Renal cortical epithelial cell (primary cell): ENCODE measurements around the gene KRTAP2-2. TPM values are rescaled to one million over a fixed set of nuclear protein-coding genes. Genes with fewer than 3 reads are reported as not detected.
"Not testable (repeated sequence)": the region's sequence is repeated elsewhere in the genome, so short reads cannot be mapped to it uniquely, and the experiment has no call there.

Experiments
- DNase-seq: peaks from one replicate; pipeline ENCODE4 v3.0.0-alpha.2; 2011; ENCODE audit warnings: low read depth
- total RNA-seq: library from RNA; depleted of rRNA; stranded (reverse); fragments of >200 nt; gene quantifications from 2 replicates; pipeline ENCODE4 v1.2.3, GENCODE V29; 2014

The KRTAP2-2 gene
- total RNA-seq, 1 donor from 2014 or later: 0.15 TPM

DNA sequence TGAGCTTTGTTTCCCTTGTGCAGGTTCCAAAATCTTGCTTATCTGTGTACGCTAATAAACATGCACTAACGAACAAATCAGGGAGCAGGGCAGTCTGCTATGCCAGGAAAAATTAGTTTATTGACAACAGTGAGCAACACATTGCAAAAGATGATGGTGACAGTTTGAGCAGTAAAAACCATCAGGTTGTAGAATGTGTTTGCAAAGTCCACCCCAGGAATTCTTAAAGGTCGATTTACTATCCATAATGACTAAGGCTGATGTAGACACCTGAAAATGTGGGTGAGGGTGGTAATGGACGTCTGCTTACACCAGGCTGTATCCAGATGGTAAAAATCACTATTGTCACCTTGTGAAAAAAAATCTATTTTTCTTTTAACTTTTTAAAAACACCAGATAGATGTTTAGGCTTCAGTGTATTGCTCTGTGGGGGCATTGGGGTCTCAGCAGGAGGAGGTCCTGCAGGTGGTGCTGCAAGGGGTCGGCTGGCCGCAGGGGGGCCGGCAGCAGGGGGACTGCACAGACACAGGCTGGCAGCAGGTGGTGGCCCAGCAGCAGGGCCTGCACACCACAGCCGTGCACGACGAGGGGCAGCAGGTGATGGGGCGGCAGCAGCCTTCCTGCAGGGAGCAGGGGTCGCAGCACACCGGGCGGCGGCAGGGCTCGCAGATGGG lies 10.1 kb upstream of the KRTAP2-2 start:
- DNase-seq: not testable (repeated sequence)

DNA sequence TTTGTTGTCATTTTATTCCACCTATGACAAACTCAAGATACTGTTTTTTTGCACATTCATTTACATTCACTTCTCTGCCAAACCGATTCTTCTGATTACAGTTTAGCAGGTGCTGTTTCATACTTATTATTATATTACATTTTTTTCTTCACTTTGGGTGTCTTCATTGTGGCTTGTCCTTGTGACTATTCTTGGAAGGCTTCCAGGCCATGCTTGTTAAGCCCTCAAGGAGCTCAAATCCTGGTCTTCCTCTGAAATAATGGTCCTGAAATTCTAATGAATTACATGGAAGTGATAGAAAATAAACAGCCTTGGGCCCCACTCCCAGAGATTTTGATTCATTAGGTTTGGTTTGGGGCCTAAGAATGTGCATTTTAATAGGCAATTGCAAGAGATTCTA lies 9.3 kb upstream of the KRTAP2-2 start:
- DNase-seq: no peak

DNA sequence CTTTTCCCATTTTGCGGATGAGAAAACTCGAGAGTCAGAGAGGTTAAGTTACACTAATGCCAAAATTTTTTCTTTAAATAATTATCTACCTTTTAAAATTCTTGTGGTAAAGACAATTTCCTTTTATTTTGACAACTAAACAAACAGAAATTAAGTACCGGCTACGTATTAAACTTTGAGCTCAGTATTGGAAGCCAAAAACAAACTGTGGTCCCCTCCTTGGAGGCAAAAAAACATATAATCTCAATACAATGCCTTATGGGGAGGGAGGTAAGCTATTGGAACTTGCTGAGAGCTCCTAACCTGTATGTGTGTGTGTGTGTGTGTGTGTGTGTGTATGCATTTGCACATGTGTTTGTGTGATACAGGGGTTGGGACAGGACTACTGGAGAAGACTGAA lies 8.4 kb upstream of the KRTAP2-2 start:
- no peak for DNase-seq

DNA sequence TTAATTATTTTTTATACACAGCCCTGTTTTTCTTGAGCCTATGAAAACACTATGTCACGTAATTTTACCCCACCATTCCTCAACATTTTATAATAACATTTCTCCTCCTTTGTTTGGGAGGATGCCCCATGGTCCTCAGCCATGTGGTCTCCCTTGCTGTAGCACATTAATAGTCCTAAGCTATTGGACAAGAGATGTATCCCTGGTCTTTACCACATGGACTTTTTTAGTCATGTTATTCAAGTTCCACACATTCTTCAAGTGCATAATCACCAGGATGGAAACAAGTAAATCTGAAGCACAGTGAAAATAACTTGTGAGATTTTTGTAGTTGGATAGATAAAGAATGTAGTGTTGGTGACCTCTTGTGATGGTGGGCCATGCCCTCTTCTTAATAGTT lies 6.9 kb upstream of the KRTAP2-2 start:
- peak; percentile 97 for DNase-seq

DNA sequence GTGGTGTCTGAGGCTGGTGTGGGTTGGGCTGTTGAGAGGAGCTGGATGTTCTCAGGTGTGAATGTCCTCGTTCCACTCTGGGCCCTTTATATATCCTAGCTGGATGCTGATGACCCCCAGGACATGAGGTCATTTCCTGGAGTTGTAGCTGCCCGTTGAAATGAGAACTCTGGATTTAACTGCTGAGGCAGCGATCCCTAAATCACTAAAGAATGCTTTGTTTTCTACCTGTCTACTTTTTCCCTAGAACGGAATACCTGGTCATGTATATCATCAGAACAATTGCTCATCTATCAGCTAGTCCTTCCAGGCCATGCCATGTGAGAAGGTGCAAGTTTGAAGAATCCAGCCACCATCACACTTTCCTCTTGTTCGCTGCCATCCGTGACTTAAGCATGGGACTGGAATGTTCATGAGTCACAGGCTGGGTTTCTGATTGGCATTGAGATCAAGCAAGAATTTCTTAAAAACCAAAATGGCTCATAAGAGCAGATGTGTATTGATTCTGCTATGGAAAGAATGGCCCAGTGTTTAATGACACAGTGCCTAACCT lies 5.1 kb upstream of the KRTAP2-2 start, which contains the start of gene KRTAP2-3:
KRTAP2-3 (minus strand) TSS at position 63 of the 553 bp plus-strand sequence. CDS start 64 bp downstream, outside the sequence.
- DNase-seq: peak; percentile 99

DNA sequence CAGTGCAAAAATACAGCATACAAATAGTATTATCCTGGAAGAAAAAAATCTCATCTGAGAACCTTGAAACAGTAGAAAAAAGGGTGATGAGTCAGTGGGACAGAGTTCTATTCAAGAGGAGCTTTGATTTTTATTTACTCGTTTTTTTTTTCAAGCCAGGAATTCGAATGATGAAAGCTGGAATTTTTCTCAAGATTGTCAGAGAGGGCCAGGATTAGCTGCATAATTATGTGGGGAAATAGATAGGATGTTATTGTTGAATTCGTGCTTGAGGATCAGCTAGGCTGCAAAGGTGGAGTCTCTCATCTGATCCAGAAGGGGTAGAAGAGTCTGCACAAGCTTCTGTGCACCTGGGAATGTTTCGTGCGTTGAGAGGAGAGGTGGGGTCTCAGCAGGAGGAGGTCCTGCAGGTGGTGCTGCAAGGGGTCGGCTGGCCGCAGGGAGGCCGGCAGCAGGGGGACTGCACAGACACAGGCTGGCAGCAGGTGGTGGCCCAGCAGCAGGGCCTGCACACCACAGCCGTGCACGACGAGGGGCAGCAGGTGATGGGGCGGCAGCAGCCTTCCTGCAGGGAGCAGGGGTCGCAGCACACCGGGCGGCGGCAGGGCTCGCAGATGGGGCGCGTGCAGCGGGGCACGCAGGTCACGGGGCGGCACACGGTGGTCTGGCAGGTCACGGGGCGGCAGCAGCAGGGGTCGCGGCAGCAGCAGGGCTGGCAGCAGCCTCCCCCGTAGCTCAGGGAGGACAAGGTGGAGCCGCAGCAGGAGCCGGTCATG lies 4.4 kb upstream of the KRTAP2-2 start:
- peak; percentile 88 for DNase-seq

DNA sequence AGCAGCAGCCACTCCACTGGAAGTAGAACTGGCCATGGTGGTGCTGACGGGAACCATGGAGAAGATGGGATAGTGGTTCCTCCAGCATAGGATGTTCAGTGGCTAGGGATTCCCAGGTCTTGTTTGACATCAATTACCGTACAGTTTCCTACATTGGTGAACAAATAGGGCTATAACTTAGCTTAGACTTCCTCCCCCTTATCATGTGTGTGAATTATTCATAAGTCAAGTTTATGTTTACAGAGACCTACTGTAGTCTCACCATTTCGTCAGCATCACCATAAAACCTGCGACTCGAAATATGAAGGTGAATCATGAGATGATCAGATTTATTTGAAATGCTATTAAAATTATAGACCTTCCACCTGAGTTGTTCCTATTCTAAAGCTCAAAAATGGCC lies 3.7 kb upstream of the KRTAP2-2 start:
- no peak for DNase-seq

DNA sequence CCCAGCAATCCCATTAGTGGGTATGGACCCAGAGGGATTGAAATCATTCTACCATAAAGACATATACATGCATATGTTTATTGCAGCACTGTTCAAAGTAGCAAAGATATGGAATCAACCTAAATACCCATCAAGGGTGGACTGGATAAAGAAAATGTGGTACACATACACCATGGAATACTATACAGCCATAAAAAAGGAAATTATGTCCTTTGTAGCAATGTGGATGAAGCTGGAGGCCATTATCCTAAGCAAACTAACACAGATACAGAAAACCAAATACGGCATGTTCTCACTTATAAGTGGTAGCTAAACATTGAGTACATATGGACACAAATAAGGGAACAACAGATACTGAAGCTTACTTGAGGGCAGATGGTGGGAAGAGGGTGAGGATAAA lies 2.5 kb upstream of the KRTAP2-2 start:
- no peak for DNase-seq

DNA sequence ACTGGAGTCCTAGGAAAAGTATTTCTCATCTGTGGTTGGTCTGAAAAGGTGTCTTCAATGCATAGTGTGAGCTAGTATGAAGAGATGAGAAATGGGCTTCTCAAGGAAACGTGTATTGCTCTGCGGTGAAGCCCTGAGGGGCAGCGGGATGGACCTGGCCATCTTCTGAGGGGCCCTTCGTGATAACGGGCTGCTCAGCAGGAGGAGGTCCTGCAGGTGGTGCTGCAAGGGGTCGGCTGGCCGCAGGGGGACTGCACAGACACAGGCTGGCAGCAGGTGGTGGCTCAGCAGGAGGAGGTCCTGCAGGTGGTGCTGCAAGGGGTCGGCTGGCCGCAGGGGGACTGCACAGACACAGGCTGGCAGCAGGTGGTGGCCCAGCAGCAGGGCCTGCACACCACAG lies 474 bp downstream of the KRTAP2-2 start:
- not testable (repeated sequence) for DNase-seq

DNA sequence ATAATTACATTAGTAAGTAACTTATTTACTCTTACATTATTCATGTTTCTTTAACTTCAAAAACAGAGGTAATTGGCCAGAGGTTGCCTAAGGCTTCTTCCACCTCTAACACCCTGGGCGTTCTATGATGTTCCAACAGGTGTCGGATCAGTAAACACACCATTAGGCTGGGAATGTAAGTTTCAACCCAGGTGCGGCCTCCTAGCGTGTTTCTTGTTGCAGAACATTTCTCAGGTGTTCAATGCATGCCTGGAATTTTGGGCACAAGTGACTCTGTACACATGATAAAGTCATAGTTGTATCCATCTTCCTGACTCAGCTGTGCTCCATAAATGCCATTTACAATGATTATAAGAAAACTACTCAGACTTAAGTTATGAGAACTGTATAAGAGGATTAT lies 1.0 kb downstream of the KRTAP2-2 start:
- peak; percentile 54 for DNase-seq

DNA sequence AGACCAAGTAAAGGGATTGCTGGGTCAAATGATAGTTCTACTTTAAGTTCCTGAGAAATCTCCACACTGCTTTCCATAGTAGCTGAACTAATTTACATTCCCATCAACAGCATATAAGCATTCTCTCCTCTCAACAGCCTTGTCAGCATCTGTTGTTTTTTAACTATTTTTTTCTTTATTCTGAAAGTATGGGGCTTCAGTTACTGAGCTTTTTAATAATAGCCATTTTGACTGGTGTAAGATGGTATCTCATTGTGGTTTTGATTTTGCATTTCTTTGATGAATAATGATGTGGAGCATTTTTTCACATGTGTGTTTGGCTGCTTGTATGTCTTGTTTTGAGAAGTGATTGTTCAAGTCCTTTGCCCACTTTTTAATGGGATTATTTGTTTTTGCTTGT lies 2.5 kb downstream of the KRTAP2-2 start:
- no peak for DNase-seq

DNA sequence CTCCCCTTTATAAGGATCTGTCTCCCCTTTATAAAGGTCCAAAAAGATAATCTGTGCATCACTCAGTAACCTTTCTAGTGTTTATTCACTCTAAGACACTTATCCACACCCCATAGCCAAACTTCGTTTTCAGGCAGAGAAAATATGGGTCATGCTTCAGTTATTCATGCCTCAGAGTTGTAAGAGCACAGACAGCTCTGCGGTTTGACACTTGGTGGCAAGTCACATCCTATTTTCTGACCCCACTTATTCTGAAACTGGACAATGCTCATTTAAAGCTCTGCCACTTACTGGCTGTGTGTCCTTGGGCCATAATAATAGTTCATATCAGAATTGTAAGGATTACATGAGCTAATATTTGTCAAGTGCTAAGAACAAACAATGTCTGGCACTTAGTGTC lies 5.9 kb downstream of the KRTAP2-2 start:
- DNase-seq: peak; percentile 49

DNA sequence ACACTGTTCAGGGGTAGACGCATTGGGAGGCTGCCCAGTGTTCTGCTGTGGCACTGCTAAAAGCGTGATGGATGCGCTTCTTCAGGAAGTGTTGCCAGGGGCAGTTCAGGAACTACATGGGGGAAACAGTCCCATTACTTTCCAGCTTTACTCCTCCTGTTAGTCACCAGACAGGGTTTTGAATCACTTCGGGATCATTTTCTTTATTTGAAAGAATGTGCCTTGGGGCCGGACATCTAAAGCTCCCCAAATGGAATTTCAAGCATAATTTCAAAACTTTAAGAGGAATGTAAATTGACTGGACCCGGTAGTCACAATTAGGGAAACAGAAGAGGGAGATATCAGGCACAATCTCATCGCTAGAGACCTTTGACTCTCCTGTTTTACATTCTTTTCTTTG lies 6.6 kb downstream of the KRTAP2-2 start:
- no peak for DNase-seq

DNA sequence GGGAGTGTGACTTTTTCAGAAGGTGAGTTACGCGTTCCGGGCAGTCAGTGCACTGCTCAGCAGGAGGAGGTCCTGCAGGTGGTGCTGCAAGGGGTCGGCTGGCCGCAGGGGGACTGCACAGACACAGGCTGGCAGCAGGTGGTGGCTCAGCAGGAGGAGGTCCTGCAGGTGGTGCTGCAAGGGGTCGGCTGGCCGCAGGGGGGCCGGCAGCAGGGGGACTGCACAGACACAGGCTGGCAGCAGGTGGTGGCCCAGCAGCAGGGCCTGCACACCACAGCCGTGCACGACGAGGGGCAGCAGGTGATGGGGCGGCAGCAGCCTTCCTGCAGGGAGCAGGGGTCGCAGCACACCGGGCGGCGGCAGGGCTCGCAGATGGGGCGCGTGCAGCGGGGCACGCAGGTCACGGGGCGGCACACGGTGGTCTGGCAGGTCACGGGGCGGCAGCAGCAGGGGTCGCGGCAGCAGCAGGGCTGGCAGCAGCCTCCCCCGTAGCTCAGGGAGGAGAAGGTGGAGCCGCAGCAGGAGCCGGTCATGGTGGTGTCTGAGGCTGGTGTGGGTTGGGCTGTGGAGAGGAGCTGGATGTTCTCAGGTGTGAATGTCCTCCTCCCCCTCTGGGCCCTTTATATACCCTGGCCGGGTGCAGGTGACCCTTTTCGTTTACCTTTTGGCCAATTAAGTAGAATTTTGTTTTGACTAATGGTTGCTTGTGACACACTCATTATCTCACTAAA lies 8.1 kb downstream of the KRTAP2-2 start, which contains the start of gene KRTAP2-1:
KRTAP2-1 (minus strand) TSS at position 582 of the 731 bp plus-strand sequence; CDS start at position 533, 49 bp downstream.
- not testable (repeated sequence) for DNase-seq

DNA sequence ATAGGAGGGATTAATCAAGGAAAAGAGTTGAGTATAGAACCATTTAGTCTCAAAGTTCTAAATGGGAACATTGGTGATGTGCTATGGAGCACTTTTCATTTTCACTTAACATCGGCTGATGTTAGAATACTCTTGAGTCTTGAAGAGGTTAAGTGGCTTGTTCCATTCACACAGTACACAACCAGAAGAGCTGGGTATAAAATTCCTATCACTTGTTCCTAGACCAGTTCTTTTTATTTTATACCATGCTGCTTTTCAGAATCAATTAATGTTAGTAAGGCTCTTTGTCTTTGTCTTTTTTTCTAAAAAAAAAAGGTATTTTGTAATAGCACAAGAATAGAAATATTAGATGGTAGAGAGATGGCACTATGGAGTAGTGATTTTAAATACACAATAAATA lies 12.1 kb downstream of the KRTAP2-2 start:
- DNase-seq: no peak

DNA sequence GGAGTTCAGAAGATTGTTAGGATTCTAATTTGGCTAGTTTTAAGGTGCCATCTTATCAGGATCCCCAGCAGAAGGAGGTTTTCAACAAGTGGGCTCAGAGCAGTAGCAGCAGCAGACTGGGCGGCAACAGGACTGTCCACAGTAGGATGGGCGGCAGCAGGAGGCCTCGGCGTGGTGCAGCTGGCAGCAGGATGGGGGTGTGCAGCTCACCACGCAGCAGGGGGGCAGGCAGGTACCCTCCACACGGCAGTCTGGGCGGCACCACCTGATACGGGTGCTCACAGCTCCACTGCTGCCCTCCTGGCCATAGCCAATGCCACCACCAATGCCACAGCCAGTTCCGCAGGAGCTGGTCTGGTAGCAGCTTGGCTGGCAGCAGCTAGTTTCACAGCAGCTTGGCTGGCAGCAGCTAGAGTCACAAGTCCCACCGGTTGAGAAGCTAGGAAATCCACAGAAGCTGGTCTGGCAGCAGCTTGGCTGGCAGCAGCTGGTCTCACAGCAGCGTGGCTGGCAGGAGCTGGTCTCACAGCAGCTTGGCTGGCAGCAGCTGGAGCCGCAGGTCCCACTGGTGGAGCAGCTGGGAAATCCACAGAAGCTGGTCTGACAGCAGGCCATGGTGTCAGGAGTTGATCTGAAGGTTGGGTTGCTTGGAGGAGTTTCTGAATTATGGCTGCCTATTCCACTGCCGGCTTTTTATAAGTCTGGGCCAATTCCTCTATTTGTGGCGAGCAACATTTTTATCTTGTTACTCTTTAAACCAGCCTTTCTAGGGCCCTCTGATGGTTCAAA lies 14.1 kb downstream of the KRTAP2-2 start, which contains the start of gene KRTAP1-1:
KRTAP1-1 (minus strand) TSS at position 668 of the 789 bp plus-strand sequence; CDS start at position 615, 53 bp downstream.
- not testable (repeated sequence) for DNase-seq

DNA sequence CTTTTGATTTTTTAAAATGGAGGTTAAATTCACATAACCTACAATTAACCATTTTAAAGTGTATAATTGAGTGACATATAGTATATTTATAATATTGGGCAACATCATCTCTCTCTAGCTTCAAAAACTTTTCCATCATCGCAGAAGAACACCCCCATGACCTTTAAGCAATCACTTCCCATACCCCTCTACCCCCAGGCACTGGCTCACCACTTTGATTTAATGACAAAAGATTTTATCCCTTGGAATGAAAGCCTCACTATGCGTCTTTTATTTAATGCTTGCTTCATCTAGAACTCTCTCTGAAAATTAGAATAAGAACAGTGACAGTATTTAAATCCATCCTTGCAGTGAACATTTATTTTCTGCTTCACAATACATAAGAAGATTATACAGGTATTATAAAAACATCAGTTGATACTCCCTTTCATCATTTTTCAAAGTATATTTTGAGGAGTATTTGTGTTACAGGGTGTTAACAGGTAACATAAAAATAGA lies 17.1 kb downstream of the KRTAP2-2 start:
- DNase-seq: no peak

DNA sequence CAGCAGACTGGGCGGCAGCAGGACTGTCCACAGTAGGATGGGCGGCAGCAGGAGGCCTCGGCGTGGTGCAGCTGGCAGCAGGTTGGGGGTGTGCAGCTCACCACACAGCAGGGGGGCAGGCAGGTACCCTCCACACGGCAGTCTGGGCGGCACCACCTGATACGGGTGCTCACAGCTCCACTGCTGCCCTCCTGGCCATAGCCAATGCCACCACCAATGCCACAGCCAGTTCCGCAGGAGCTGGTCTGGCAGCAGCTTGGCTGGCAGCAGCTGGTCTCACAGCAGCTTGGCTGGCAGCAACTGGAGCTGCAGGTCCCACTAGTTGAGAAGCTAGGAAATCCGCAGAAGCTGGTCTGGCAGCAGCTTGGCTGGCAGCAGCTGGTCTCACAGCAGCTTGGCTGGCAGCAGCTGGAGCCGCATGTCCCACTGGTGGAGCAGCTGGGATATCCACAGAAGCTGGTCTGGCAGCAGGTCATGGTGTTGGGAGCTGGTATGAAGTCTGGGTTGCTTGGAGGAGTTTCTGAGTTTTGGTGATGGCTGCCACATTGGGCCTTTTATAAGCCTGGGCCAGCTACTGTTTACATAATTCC lies 20.6 kb downstream of the KRTAP2-2 start, which contains the start of gene KRTAP1-3:
KRTAP1-3 (minus strand) TSS at position 529 of the 590 bp plus-strand sequence; CDS start at position 476, 53 bp downstream.
- DNase-seq: not testable (repeated sequence)

DNA sequence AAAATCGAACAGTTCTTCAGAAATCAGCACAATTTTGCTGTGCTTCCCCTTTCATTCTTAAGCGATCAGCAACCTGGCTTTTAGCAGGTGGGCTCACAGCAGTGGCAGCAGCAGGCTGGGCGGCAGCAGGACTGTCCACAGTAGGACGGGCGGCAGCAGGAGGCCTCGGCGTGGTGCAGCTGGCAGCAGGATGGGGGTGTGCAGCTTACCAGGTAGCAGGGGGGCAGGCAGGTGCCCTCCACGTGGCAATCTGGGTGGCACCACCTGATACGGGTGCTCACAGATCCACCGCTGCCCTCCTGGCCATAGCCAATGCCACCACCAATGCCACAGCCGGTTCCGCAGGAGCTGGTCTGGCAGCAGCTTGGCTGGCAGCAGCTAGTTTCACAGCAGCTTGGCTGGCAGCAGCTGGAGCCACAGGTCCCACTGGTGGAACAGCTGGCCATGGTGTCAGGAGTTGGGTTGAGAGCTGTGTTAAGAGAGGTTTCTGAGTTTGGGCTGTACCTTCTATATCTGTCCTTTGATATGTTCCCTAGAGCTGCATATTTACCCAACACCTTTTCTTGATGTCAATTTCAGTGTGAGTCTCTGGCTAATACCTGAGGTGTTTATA lies 25.3 kb downstream of the KRTAP2-2 start, which contains the start of gene KRTAP1-4:
KRTAP1-4 (minus strand) TSS at position 563 of the 613 bp plus-strand sequence; CDS start at position 446, 117 bp downstream.
- DNase-seq: no peak
